ENCODE data around the gene TAS2R41. TPM values are rescaled to one million over a fixed set of nuclear protein-coding genes. Genes with fewer than 3 reads are reported as not detected.

TAS2R41 gene
- total RNA-seq, 1 experiment from 2014 or later: not detected

- H3K9me3 Mint-ChIP-seq: no peaks in the 10 kb centered on the region
- Histone ChIP-seq H2BK5ac (ENCODE audit: insufficient read length, low read length) (no peak overlapping the region), H2AK5ac (ENCODE audit: insufficient read length, low read length) (no peak overlapping the region), H3K27ac (ENCODE audit: insufficient read length, low read depth, low read length) (no peak overlapping the region), H3K56ac (ENCODE audit: insufficient read length, low read depth, low read length) (no peak overlapping the region), H2BK15ac (ENCODE audit: low read depth, low read length) (no peak overlapping the region), H2BK120ac (ENCODE audit: low read depth, low read length, poor library complexity, severe bottlenecking) (no peak overlapping the region), H3K4ac (ENCODE audit: low read depth, low read length) (no peak overlapping the region), H4K5ac (ENCODE audit: insufficient read length, low read depth, low read length) (no peak overlapping the region), H3K27me3 (ENCODE audit: insufficient read depth, low read length) (no peaks in the 10 kb centered on the region), H4K8ac (replicated peaks; ENCODE audit: insufficient read length, low read depth, low read length) (no peak overlapping the region), H3K4me2 (ENCODE audit: insufficient read depth, insufficient read length, low read length) (no peak overlapping the region), H2BK12ac (ENCODE audit: insufficient read length, low read depth, low read length) (no peak overlapping the region), H2BK20ac (ENCODE audit: low read depth, low read length, poor library complexity, severe bottlenecking) (no peak overlapping the region), H3K4me1 (ENCODE audit: insufficient read depth, low read length) (no peaks in the 10 kb centered on the region), H3K23me2 (ENCODE audit: insufficient read length, low read depth, low read length, poor library complexity, severe bottlenecking) (no peaks in the 10 kb centered on the region), H3K79me1 (ENCODE audit: insufficient read depth, low read depth, low read length, poor library complexity, severe bottlenecking) (no peaks in the 10 kb centered on the region), H3T11ph (ENCODE audit: low read length) (no peak overlapping the region), H4K91ac (ENCODE audit: insufficient read length, low read depth, low read length) (no peak overlapping the region), H3K9me3 (ENCODE audit: control insufficient read depth, low read depth, low read length) (no peaks in the 10 kb centered on the region), H3K23ac (ENCODE audit: insufficient read length, low read depth, low read length) (no peak overlapping the region), H3K14ac (ENCODE audit: insufficient read depth, low read length) (no peak overlapping the region), H4K20me1 (ENCODE audit: control insufficient read depth, insufficient read depth, insufficient read length) (no peaks in the 10 kb centered on the region), H2AFZ (ENCODE audit: low read length) (no peak overlapping the region), H3K18ac (ENCODE audit: insufficient read length, low read depth, low read length) (no peak overlapping the region), H3K79me2 (ENCODE audit: insufficient read depth, low read length) (no peaks in the 10 kb centered on the region), H3K9ac (ENCODE audit: extremely low read depth, insufficient read length, low read length) (no peak overlapping the region)
- no peak for TF ChIP-seq CTCF (conservative IDR thresholded peaks at IDR 0.05)
- no peak for DNase-seq
- H3K27me3 Mint-ChIP-seq (ENCODE audit: low read depth): no peaks in the 10 kb centered on the region
- WGBS (ENCODE audit: extremely low coverage, insufficient read length, low lambda C conversion rate): no CpG with 5 or more reads among the region's 3 CpGs
- H3K4me1 Mint-ChIP-seq: no peaks in the 10 kb centered on the region
- H3K27ac Mint-ChIP-seq: no peak overlapping the region
- H3K4me3 Mint-ChIP-seq: no peak overlapping the region
- no peaks in the 10 kb centered on the region for H3K36me3 Mint-ChIP-seq (ENCODE audit: insufficient read depth in 1 of 3, low read depth in 3 of 3)
These were observed 6.4 kb downstream of the TAS2R41 start for GRCh38 chr7:143484119-143484518.
